KMS-11 (cell line): ENCODE data around the gene INO80C.

Source experiments
- H2AFZ ChIP-seq: fragments of 200-600 bp; sonication (generic); 2 replicates; pipeline ENCODE4 v1.6.1; 2016; ENCODE audit warnings: antibody characterized with exemption, mixed run types, low read depth
- H3K27ac ChIP-seq: fragments of 200-600 bp; sonication (generic); 2 replicates; pipeline ENCODE4 v1.6.1; 2016; ENCODE audit warnings: mild to moderate bottlenecking, mixed run types
- H3K27me3 ChIP-seq: fragments of 200-600 bp; sonication (generic); 2 replicates; pipeline ENCODE4 v1.6.1; 2017; ENCODE audit warnings: mild to moderate bottlenecking, low read depth, mixed run types, moderate library complexity; ENCODE audit not compliant: insufficient read depth
- H3K36me3 ChIP-seq: fragments of 200-600 bp; sonication (generic); 2 replicates; pipeline ENCODE4 v1.6.1; 2017; ENCODE audit warnings: mild to moderate bottlenecking, mixed run types; ENCODE audit not compliant: insufficient read depth
- H3K4me1 ChIP-seq: fragments of 200-600 bp; sonication (generic); 2 replicates; pipeline ENCODE4 v1.6.1; 2016; ENCODE audit warnings: mild to moderate bottlenecking, low read depth, mixed run types; ENCODE audit not compliant: poor library complexity, severe bottlenecking
- H3K4me2 ChIP-seq: fragments of 200-600 bp; sonication (generic); 2 replicates; pipeline ENCODE4 v1.7.0; 2016; ENCODE audit warnings: mild to moderate bottlenecking, mixed run types
- H3K4me3 ChIP-seq: fragments of 200-600 bp; sonication (generic); IDR thresholded peaks from 2 replicates; pipeline ENCODE4 v1.6.1; 2017; ENCODE audit warnings: low read depth, low read length, mixed read lengths; ENCODE audit not compliant: insufficient read depth
- H3K79me2 ChIP-seq: fragments of 200-600 bp; sonication (generic); 2 replicates; pipeline ENCODE4 v1.6.1; 2016; ENCODE audit warnings: low read depth, mixed run types; ENCODE audit not compliant: insufficient read depth
- H3K9ac ChIP-seq: fragments of 200-600 bp; sonication (generic); 2 replicates; pipeline ENCODE4 v1.6.1; 2016; ENCODE audit warnings: mild to moderate bottlenecking, mixed run types
- H4K20me1 ChIP-seq: fragments of 200-600 bp; sonication (generic); 2 replicates; pipeline ENCODE4 v1.6.1; 2016; ENCODE audit warnings: mild to moderate bottlenecking, mixed run types; ENCODE audit not compliant: insufficient read depth
- CTCF ChIP-seq: fragments of 200-600 bp; sonication (generic); conservative IDR thresholded peaks from 2 replicates; pipeline ENCODE4 v1.6.1; 2017; ENCODE audit warnings: low read depth, mild to moderate bottlenecking, antibody characterized with exemption, low read length, moderate library complexity, mixed read lengths

The INO80C gene

GRCh38 chr18:35441857-35442595, 55.7 kb downstream of the INO80C start:
- no peak overlapping the region for H3K9ac ChIP-seq
- no peaks in the 10 kb centered on the region for H3K27me3 ChIP-seq
- H3K27ac ChIP-seq = no peak overlapping the region
- H3K36me3 ChIP-seq = no peaks in the 10 kb centered on the region
- no peak for TF ChIP-seq CTCF
- H4K20me1 ChIP-seq = no peaks in the 10 kb centered on the region
- H3K79me2 ChIP-seq = no peaks in the 10 kb centered on the region
- no peaks in the 10 kb centered on the region for H3K4me1 ChIP-seq
- H3K4me2 ChIP-seq = no peak overlapping the region
- no peak overlapping the region for H2AFZ ChIP-seq
- H3K4me3 ChIP-seq = no peak overlapping the region

GRCh38 chr18:35438480-35439234, 59.1 kb downstream of the INO80C start:
- no peak overlapping the region for H3K27ac ChIP-seq
- H2AFZ ChIP-seq = no peak overlapping the region
- no peak overlapping the region for H3K4me2 ChIP-seq
- H3K79me2 ChIP-seq = no peaks in the 10 kb centered on the region
- H4K20me1 ChIP-seq = no peaks in the 10 kb centered on the region
- TF ChIP-seq CTCF = no peak
- H3K9ac ChIP-seq = no peak overlapping the region
- no peak overlapping the region for H3K4me3 ChIP-seq
- no peaks in the 10 kb centered on the region for H3K27me3 ChIP-seq
- no peaks in the 10 kb centered on the region for H3K36me3 ChIP-seq
- no peaks in the 10 kb centered on the region for H3K4me1 ChIP-seq

- H3K27ac ChIP-seq = no peak overlapping the region
- no peak for TF ChIP-seq CTCF
Observed at GRCh38 chr18:35437836-35438235, 59.9 kb downstream of the INO80C start.

GRCh38 chr18:35436076-35436649, 61.6 kb downstream of the INO80C start:
- Histone ChIP-seq H3K27me3 (no peaks in the 10 kb centered on the region), H3K4me2 (no peak overlapping the region), H4K20me1 (no peaks in the 10 kb centered on the region), H3K36me3 (no peaks in the 10 kb centered on the region), H3K4me1 (no peaks in the 10 kb centered on the region), H3K9ac (no peak overlapping the region), H3K4me3 (no peak overlapping the region), H3K27ac (no peak overlapping the region), H3K79me2 (no peaks in the 10 kb centered on the region), H2AFZ (no peak overlapping the region)
- no peak for TF ChIP-seq CTCF

More at GRCh38 chr18:35437836-35438235, 59.9 kb downstream of the INO80C start:
- Histone ChIP-seq H3K27me3 (no peaks in the 10 kb centered on the region), H3K4me1 (no peaks in the 10 kb centered on the region), H3K4me2 (no peak overlapping the region), H2AFZ (no peak overlapping the region), H4K20me1 (no peaks in the 10 kb centered on the region), H3K79me2 (no peaks in the 10 kb centered on the region), H3K9ac (no peak overlapping the region), H3K4me3 (no peak overlapping the region), H3K36me3 (no peaks in the 10 kb centered on the region)
